B cell (primary cell): ENCODE measurements around the gene DMXL2. TPM values are rescaled to one million over a fixed set of nuclear protein-coding genes. Genes with fewer than 3 reads are reported as not detected.

Experiments used
- ATAC-seq: fragments of 200-7000 bp; cut with Tn5 transposase; one replicate; pipeline ENCODE4 v1.10.0; 2021; ENCODE audit warnings: low read depth, mild to moderate bottlenecking, moderate number of reproducible peaks, moderate library complexity
- CTCF ChIA-PET: fragments of 350-600 bp; sonication (Branson Sonifier 250); formaldehyde crosslinking; loops from one replicate; lab custom pipeline; 2021; ENCODE audit warnings: antibody characterized with exemption, inconsistent platforms; lab: Charles Lee
- POLR2A ChIA-PET: fragments of 350-600 bp; sonication (Branson Sonifier 250); formaldehyde crosslinking; loops from one replicate; lab custom pipeline; 2021; ENCODE audit warnings: antibody characterized with exemption; lab: Charles Lee
- DNase-seq: peaks from one replicate; pipeline ENCODE4 v3.0.0; 2013
- H2AFZ ChIP-seq: 2 replicates; pipeline ENCODE4 v1.6.1; 2012; ENCODE audit warnings: mild to moderate bottlenecking, low read depth, low read length; ENCODE audit not compliant: insufficient read depth, poor library complexity, severe bottlenecking
- H3K27ac ChIP-seq, 2 donors: 1 replicate in 1 of 2; 2 replicates in 1 of 2; pipeline ENCODE4 v1.5.1; 2012 to 2013; ENCODE audit warnings: low read length in 2 of 2, mild to moderate bottlenecking in 2 of 2, moderate library complexity in 1 of 2
- H3K27me3 ChIP-seq, 4 experiments: fragments of 200-600 bp in 1 of 4; sonication (generic) in 1 of 4; replicated peaks in 1 of 4; 1 replicate in 2 of 4; 2 replicates in 2 of 4; pipeline versions ENCODE4 v1.6.1 to v1.7.0; 2013 to 2016; ENCODE audit warnings: low read length in 3 of 4, mild to moderate bottlenecking in 2 of 4, mixed read lengths in 1 of 4, moderate library complexity in 1 of 4; ENCODE audit not compliant: insufficient read depth in 4 of 4, control insufficient read depth in 3 of 4; ENCODE audit errors: control extremely low read depth in 1 of 4
- H3K36me3 ChIP-seq, 2 experiments: replicated peaks in 1 of 2; 1 replicate in 1 of 2; 2 replicates in 1 of 2; pipeline versions ENCODE4 v1.6.1 to v1.7.1; 2013; ENCODE audit warnings: low read length in 1 of 2; ENCODE audit not compliant: insufficient read depth in 2 of 2, control insufficient read depth in 1 of 2; ENCODE audit errors: control extremely low read depth in 1 of 2, extremely low read depth in 1 of 2
- H3K4me1 ChIP-seq, 2 donors: fragments of 200-600 bp in 1 of 2; sonication (generic) in 1 of 2; 1 replicate in 1 of 2; 2 replicates in 1 of 2; pipeline versions ENCODE4 v1.5.1 to v1.6.1; 2013 to 2017; ENCODE audit warnings: low read length in 2 of 2; ENCODE audit not compliant: control insufficient read depth in 2 of 2, insufficient read depth in 2 of 2
- H3K4me2 ChIP-seq: replicated peaks from 2 replicates; pipeline ENCODE3; 2012; ENCODE audit warnings: mild to moderate bottlenecking, low read depth, low read length; ENCODE audit not compliant: poor library complexity, severe bottlenecking
- H3K4me3 ChIP-seq, 5 experiments: fragments of 200-600 bp in 1 of 5; sonication (generic) in 1 of 5; 1 replicate in 3 of 5; 2 replicates in 2 of 5; pipeline versions ENCODE4 v1.5.1 to v1.7.0; 2011 to 2016; ENCODE audit warnings: low read length in 4 of 5, mild to moderate bottlenecking in 4 of 5, low read depth in 2 of 5, control low read depth in 1 of 5, moderate library complexity in 1 of 5; ENCODE audit not compliant: insufficient read depth in 1 of 5; ENCODE audit errors: control extremely low read depth in 1 of 5, extremely low read depth in 1 of 5
- H3K79me2 ChIP-seq: fragments of 200-600 bp; sonication (generic); one replicate; pipeline ENCODE4 v1.6.0; 2016; ENCODE audit warnings: low read length; ENCODE audit not compliant: control insufficient read depth, insufficient read depth
- H3K9ac ChIP-seq: fragments of 200-600 bp; sonication (generic); 2 replicates; pipeline ENCODE4 v1.6.1; 2017; ENCODE audit warnings: mild to moderate bottlenecking, low read length, moderate library complexity
- H3K9me3 ChIP-seq, 3 donors: one replicate each; pipeline versions ENCODE4 v1.6.1 to v1.7.1; 2013; ENCODE audit warnings: low read length in 2 of 3; ENCODE audit not compliant: control insufficient read depth in 2 of 3, insufficient read depth in 1 of 3; ENCODE audit errors: control extremely low read depth in 1 of 3
- H4K20me1 ChIP-seq: 2 replicates; pipeline ENCODE4 v1.6.0; 2012; ENCODE audit warnings: mild to moderate bottlenecking, low read length; ENCODE audit not compliant: insufficient read depth, control insufficient read depth, poor library complexity, severe bottlenecking
- H3K27ac Mint-ChIP-seq: one replicate; pipeline ENCODE4 v1.8.0; 2021; ENCODE audit warnings: mixed read lengths
- H3K27me3 Mint-ChIP-seq: one replicate; pipeline ENCODE4 v1.8.0; 2021; ENCODE audit warnings: mixed read lengths
- H3K4me1 Mint-ChIP-seq: one replicate; pipeline ENCODE4 v1.8.0; 2021; ENCODE audit warnings: mixed read lengths
- H3K4me3 Mint-ChIP-seq: one replicate; pipeline ENCODE4 v1.8.0; 2021; ENCODE audit warnings: mixed read lengths
- H3K9me3 Mint-ChIP-seq: one replicate; pipeline ENCODE4 v1.8.0; 2022; ENCODE audit warnings: mixed read lengths; ENCODE audit not compliant: insufficient read depth
- CTCF ChIP-seq: fragments of 200-600 bp; IDR thresholded peaks from one replicate; pipeline ENCODE4 v1.8.0; 2022; ENCODE audit warnings: antibody characterized with exemption, mild to moderate bottlenecking
- EZH2 ChIP-seq: IDR thresholded peaks from 2 replicates; pipeline ENCODE4 v1.6.1; 2012; ENCODE audit warnings: borderline replicate concordance, low read depth, mild to moderate bottlenecking, moderate library complexity, low read length; ENCODE audit not compliant: insufficient read depth, poor library complexity, severe bottlenecking
- WGBS: methylation state at CpG from one replicate; pipeline ENCODE4 v1.1.5; 2013; ENCODE audit warnings: missing lambda C conversion rate; ENCODE audit not compliant: insufficient coverage; 5-methylcytosine and 5-hydroxymethylcytosine counted together
- intact Hi-C: fragments of 100-400 bp; cut with micrococcal nuclease; formaldehyde crosslinking; loops from one replicate; pipeline ENCODE4 v1.10.0; 2022
- polyA plus RNA-seq: library from polyadenylated mRNA; depleted of rRNA; stranded (reverse); fragments of >200 nt; gene quantifications from 2 replicates; pipeline ENCODE4 v1.2.3, GENCODE V29; 2012
- total RNA-seq, 2 donors: library from RNA; stranded (reverse); fragments of 120-200 nt in 1 of 2; gene quantifications; 1 replicate in 1 of 2; 2 replicates in 1 of 2; pipeline versions ENCODE4 v1.2.3 to v1.2.4, GENCODE V29; 2013 to 2022

DMXL2 gene
- total and polyA plus RNA-seq, 2 donors (not counting 1 experiment from before 2014, with no cell fraction given), result 1.4 to 5.6 TPM

- H3K9me3 ChIP-seq, result peaks cover 0 to 7% (median 0%) of the 10 kb centered on the region in 3 donors
- no peak overlapping the region for H3K4me3 ChIP-seq
- H3K36me3 ChIP-seq, result no peaks in the 10 kb centered on the region
- no peaks in the 10 kb centered on the region for H3K4me1 Mint-ChIP-seq
- ATAC-seq (no peak), DNase-seq (no peak)
- TF ChIP-seq EZH2 (no peak), CTCF (no peak)
- CTCF ChIA-PET, result no interaction called here
- H3K4me1 ChIP-seq, result no peaks in the 10 kb centered on the region
- H4K20me1 ChIP-seq, result no peaks in the 10 kb centered on the region
- no peaks in the 10 kb centered on the region for H3K27me3 Mint-ChIP-seq
- POLR2A ChIA-PET, result no interaction called here
- H2AFZ ChIP-seq, result no peak overlapping the region
- H3K27me3 ChIP-seq, result peaks cover 0 to 3% (median 0%) of the 10 kb centered on the region in 4 experiments
- H3K79me2 ChIP-seq, result no peaks in the 10 kb centered on the region
- intact Hi-C loops, result no loop called here
- no peak overlapping the region for H3K27ac ChIP-seq
- H3K4me2 ChIP-seq, result no peak overlapping the region
- no peak overlapping the region for H3K27ac Mint-ChIP-seq
- WGBS, result no CpG with 5 or more reads among the region's 1 CpG
- H3K9ac ChIP-seq, result no peak overlapping the region
- H3K4me3 Mint-ChIP-seq, result no peak overlapping the region
- no peaks in the 10 kb centered on the region for H3K9me3 Mint-ChIP-seq
Observed at GRCh38 chr15:51444112-51444511, 178.5 kb downstream of the DMXL2 start.

GRCh38 chr15:51443282-51443914, 179.2 kb downstream of the DMXL2 start:
- intact Hi-C loops, result no loop called here
- 98% methylated on average over 4 of the region's 4 CpGs for WGBS
- Mint-ChIP-seq H3K9me3 (no peaks in the 10 kb centered on the region), H3K4me1 (no peaks in the 10 kb centered on the region), H3K27ac (no peak overlapping the region), H3K27me3 (no peaks in the 10 kb centered on the region), H3K4me3 (no peak overlapping the region)
- no peak overlapping the region for H3K4me2 ChIP-seq
- ATAC-seq, result no peak
- H3K9me3 ChIP-seq, result peaks cover 0 to 7% (median 0%) of the 10 kb centered on the region in 3 donors
- ChIA-PET POLR2A (no interaction called here), CTCF (no interaction called here)
- no peak overlapping the region for H3K27ac ChIP-seq
- no peak overlapping the region for H2AFZ ChIP-seq
- H3K36me3 ChIP-seq, result no peaks in the 10 kb centered on the region
- no peak overlapping the region for H3K4me3 ChIP-seq
- no peak overlapping the region for H3K9ac ChIP-seq
- no peaks in the 10 kb centered on the region for H4K20me1 ChIP-seq
- H3K27me3 ChIP-seq, result peaks cover 0 to 3% (median 0%) of the 10 kb centered on the region in 4 experiments
- DNase-seq, result no peak
- H3K4me1 ChIP-seq, result no peaks in the 10 kb centered on the region
- TF ChIP-seq EZH2 (no peak), CTCF (no peak)
- no peaks in the 10 kb centered on the region for H3K79me2 ChIP-seq
